Activated T-cell treated with anti-CD3 and anti-CD28 coated beads for 24 hours (primary cell): ENCODE measurements around the gene PRLH.

Experiments
- DNase-seq: peaks from one replicate; pipeline ENCODE4 v3.0.0-alpha.2; 2020; ENCODE audit warnings: low read depth

The PRLH gene

DNA sequence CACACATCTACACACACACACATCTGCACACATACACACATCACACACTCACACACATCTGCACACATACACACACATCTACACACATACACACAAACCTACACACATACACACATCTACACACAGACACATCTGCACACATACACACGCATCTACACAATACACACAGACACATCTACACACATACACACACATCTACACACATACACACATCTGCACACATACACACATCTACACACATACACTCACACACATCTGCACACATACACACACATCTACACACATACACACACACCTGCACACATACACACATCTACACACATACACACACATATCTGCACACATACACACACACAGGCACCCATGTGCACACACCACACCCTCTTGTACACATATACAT, 400 bp upstream of the PRLH start:
- no peak for DNase-seq

- no peak for DNase-seq
Measured at GRCh38 chr2:237567276-237568029, 1.1 kb downstream of the PRLH start.

GRCh38 chr2:237568121-237568660, 1.8 kb downstream of the PRLH start:
- DNase-seq = no peak

DNA sequence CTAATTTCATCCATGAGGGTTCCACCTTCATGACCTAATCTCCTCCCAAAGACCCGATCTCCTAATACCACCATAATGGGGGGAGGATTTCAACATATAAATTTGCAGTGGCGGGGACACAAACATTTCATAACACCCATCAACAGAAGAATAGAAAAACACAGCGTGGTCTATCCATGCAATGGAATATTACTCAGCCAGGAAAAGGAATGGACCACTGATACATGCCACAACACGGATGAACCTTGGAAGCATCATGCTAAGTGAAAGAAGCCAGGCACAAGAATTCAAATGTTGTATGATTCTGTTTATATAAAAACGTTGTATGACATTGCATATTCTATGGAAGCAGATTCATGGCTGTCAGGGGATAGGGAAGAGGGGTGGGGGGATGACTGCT, 2.7 kb downstream of the PRLH start:
- DNase-seq = no peak

GRCh38 chr2:237569896-237570295, 3.5 kb downstream of the PRLH start:
- no peak for DNase-seq

- DNase-seq = no peak
Measured at GRCh38 chr2:237570776-237571335, 4.5 kb downstream of the PRLH start.

GRCh38 chr2:237571551-237571950, 5.2 kb downstream of the PRLH start:
- DNase-seq = no peak

DNA sequence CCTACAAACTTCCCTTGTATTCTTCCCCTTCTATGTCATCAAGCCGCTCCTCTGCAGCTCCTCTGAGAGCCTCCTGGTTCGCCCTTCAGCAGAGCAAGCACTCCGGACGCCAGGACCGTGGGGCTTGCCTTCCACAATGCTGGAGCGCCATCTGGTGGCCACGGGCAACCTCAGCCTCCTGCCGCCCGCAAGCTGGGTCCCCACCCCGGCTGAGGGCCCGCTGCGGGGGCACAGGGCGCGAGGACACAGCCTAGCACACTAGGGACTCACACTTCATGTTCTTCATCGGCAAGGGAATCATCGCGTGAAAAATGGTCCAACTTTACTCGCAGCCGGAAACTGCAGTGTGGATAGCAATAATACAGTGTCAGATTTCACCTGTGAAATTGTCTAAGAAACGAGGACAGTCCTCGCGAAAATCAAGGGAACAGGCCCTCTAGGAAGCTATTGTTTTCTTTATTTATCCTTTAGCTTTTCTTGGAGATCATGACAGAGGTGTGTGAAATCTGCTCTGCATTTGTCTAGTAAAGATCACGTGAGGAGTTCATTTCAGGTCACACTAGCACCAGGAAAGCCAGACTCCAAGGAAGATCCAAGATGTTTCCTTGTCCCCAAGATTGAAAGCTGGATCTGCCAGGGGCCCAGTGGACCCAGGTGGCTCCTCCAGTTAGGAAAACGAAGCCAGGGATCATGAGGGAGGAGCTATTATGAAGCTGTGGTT, 5.8 kb downstream of the PRLH start:
- peak; percentile 82 for DNase-seq

- no peak for DNase-seq
Measured at GRCh38 chr2:237572742-237573101, 6.3 kb downstream of the PRLH start.

GRCh38 chr2:237573721-237574415, 7.5 kb downstream of the PRLH start:
- no peak for DNase-seq

- no peak for DNase-seq
Measured at GRCh38 chr2:237574467-237574866, 8.1 kb downstream of the PRLH start.

DNA sequence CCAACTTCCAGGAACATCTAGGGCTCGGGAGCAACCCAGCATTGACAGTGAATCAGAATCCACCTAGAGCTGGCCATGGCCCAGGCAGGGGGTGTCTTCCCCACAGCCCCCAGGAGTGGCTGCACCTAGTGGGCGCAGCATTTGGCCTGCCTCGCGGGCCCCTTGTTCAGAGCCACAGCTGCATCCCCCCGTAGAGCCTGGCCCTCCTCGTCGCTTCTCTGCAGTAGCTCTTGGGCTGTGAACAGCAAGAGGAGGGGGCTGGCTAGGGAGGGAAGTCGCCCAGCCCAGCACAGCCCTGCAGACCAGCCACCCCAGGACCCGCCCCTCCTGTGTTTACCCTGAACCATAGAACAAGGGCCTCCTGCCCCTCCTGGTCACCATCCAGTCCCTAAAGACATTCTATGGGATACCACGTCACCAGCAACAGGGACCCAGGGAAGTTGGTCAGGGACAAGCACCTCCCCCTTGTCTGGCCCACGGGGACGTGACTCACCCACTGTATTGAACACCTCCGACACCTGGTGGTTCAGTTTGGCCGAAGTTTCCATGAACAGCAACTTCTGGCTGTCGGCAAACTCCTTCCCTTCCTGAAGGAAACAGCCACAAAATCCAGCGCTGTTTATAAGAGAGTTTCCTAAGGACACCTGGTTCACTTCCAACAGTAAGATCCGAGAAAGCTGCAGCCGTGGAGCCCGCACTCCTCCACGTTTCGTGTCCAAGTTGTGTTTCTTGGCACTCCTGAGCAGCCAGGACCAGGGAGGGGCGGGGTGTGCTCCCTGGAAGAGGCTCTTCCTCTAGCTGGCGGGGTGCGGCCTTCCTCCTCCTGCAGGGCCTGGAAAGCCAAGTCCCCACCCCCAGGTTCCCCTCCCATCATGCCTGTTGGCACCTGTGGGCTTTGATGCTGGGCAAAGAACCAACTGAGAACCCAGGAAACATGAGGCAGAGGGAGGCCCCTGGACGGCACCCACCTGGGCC, 8.8 kb downstream of the PRLH start:
- DNase-seq = no peak

- DNase-seq = no peak
Measured at GRCh38 chr2:237575869-237576862, 9.8 kb downstream of the PRLH start.

GRCh38 chr2:237576974-237577373, 10.6 kb downstream of the PRLH start:
- no peak for DNase-seq

- no peak for DNase-seq
Measured at GRCh38 chr2:237577458-237577857, 11.1 kb downstream of the PRLH start.

DNA sequence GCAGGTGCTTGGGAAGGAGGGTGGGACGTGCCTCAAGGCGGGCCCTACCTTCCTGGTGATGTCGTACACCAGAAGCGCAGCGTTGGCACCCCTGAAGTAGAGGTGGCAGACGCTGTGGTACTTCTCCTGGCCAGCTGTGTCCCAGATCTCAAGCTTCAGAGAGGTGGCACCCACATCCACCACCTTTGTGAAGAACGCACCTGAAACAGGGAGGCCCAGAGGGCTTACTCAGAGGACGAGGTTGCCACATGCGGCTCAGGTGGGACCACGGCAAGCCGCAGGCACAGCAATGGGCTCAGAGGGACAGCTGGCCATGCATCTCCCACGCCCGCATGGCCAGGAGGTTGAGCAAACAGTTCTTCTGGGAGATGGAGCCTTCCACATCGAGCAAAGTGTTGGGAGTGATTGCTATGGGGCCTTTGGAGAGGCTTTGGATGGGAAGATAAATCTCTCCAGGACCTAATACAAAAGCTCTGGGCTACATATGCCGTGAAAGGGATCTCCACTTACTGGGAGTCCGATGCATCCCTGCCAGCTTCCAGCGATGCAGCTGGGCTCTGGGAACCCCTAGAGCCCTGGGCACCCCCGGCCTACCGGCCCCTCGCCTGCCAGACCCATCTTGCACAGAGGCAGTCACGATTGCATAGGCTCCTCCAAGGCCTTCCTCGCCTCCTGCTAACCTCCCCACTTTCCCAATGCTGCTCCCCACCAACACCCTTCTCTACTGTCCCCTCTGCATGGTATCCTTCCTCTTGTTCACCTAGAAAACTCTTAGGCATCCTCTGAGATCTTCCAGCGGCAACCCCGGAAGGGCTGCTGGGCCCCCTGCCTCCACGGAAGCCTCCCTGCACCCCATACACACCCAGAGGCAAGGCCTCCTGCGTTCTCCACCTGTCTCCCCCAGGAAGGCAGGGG, 11.8 kb downstream of the PRLH start:
- no peak for DNase-seq

DNA sequence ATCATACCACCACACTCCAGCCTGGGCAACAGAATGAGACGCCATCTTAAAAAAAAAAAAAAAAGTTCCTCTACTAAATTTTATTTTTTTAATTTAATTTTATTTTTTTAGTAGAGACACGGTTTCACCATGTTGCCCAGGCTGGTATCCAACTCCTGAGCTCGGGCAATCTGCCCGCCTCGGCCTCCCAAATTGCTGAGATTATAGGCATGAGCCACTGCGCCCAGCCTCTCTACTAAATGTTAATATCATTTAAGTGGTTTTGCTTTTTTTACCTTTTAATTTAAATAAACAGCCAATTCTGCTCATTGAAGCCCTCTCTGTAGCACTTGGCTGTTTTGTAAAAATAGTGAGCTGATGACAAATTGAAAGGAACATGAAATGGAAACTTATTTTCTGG, 15.0 kb downstream of the PRLH start:
- DNase-seq = no peak

DNA sequence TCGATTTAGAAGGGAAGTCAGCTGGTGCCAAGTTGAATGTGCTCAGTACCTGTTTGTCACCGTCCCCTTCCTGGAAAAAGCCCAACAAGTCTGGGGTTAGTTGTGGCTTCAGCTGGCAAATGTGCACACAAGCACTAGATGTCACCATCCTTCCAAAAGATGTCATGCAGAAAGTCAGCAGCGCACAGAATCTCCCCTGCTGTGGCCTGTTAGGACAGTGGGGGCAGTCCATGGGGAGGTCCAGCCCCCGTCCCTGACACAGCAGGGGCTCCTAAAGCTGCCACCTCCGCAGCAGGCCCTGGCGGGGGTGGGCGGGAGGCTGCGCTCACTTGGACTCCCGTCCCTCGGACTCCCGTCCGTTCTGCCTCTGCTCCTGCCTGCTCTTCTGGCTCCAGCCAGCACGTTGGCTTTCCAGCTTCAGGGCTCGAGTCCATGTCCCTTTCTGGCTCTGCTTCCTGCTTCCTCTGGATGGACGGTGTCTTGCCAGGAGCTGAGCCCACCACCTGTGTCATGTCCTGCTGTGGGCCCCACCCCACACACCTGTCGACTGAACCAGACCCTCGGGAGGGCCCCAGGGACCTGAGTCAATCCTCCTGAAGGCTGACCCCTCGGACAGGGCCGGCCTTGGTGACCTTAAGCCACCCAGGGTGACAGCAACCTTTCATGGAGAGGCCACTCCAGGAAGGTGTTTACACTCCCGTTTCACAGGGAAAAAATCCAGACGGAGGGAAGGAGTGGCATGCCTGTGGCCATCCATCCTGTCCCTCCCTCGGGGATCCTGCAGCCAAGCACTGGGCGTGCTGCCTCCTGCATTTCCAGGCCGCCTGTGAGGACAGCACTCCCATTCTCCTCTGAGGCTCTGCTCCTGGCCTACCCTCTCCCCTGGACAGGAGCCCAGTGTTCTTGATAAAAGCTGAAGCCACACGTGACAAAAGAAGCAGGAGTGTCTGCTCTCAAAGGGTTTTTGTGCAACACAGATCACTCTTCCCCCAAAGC, 15.7 kb downstream of the PRLH start:
- DNase-seq = peak; percentile 40
